ENCODE results near the gene DCTPP1.
A peak's percentile ranks its signal among the peaks of the same experiment; 100 is the strongest.
"Not testable (repeated sequence)": the region's sequence is repeated elsewhere in the genome, so short reads cannot be mapped to it uniquely, and the experiment has no call there.

The DCTPP1 gene

GRCh38 chr16:30429678-30430427, at the start of gene DCTPP1:
Gene DCTPP1 (minus strand): TSS chr16:30430030. CDS start chr16:30429980, 50 bp downstream.
- DNase-seq (ENCODE audit: low read depth) = peak; percentile 99

GRCh38 chr16:30478766-30479478, 49.1 kb upstream of the DCTPP1 start:
- no peak for DNase-seq (ENCODE audit: low read depth)

- not testable (repeated sequence) for DNase-seq (ENCODE audit: low read depth)
Measured at GRCh38 chr16:30477773-30478172, 47.9 kb upstream of the DCTPP1 start.

- no peak for DNase-seq (ENCODE audit: low read depth)
Measured at GRCh38 chr16:30476991-30477390, 47.2 kb upstream of the DCTPP1 start.

- no peak for DNase-seq (ENCODE audit: low read depth)
Measured at GRCh38 chr16:30474684-30475083, 44.9 kb upstream of the DCTPP1 start.

- DNase-seq (ENCODE audit: low read depth) = no peak
Measured at GRCh38 chr16:30474074-30474452, 44.2 kb upstream of the DCTPP1 start.

- no peak for DNase-seq (ENCODE audit: low read depth)
Measured at GRCh38 chr16:30473231-30474073, 43.6 kb upstream of the DCTPP1 start.

GRCh38 chr16:30472328-30472942, 42.6 kb upstream of the DCTPP1 start, which contains the start of gene ITGAL:
Gene ITGAL (plus strand): TSS chr16:30472742. CDS start chr16:30472838, 96 bp downstream.
- no peak for DNase-seq (ENCODE audit: low read depth)

GRCh38 chr16:30470632-30470995, 40.8 kb upstream of the DCTPP1 start:
- no peak for DNase-seq (ENCODE audit: low read depth)

- DNase-seq (ENCODE audit: low read depth) = no peak
Measured at GRCh38 chr16:30470170-30470512, 40.3 kb upstream of the DCTPP1 start.

GRCh38 chr16:30464078-30464477, 34.2 kb upstream of the DCTPP1 start:
- no peak for DNase-seq (ENCODE audit: low read depth)

GRCh38 chr16:30461426-30461825, 31.6 kb upstream of the DCTPP1 start:
- not testable (repeated sequence) for DNase-seq (ENCODE audit: low read depth)

GRCh38 chr16:30459456-30459855, 29.6 kb upstream of the DCTPP1 start:
- DNase-seq (ENCODE audit: low read depth) = no peak

- DNase-seq (ENCODE audit: low read depth) = no peak
Measured at GRCh38 chr16:30458561-30459394, 28.9 kb upstream of the DCTPP1 start.

GRCh38 chr16:30457743-30458560, 28.1 kb upstream of the DCTPP1 start:
- no peak for DNase-seq (ENCODE audit: low read depth)

GRCh38 chr16:30457256-30457655, 27.4 kb upstream of the DCTPP1 start:
- no peak for DNase-seq (ENCODE audit: low read depth)

- DNase-seq (ENCODE audit: low read depth) = no peak
Measured at GRCh38 chr16:30456302-30456701, 26.5 kb upstream of the DCTPP1 start.

- DNase-seq (ENCODE audit: low read depth) = not testable (repeated sequence)
Measured at GRCh38 chr16:30452709-30453580, 23.1 kb upstream of the DCTPP1 start.

- DNase-seq (ENCODE audit: low read depth) = no peak
Measured at GRCh38 chr16:30449116-30449435, 19.2 kb upstream of the DCTPP1 start.
